ENCODE data around the gene EHBP1. TPM values are rescaled to one million over a fixed set of nuclear protein-coding genes. Genes with fewer than 3 reads are reported as not detected.
A peak's percentile ranks its signal among the peaks of the same experiment; 100 is the strongest.

The EHBP1 gene
- total RNA-seq, 2 donors from 2014 or later: 22.4 to 22.9 TPM

- H3K9me3 ChIP-seq: no peaks in the 10 kb centered on the region
- no peaks in the 10 kb centered on the region for H3K36me3 ChIP-seq
- H3K27me3 ChIP-seq: no peaks in the 10 kb centered on the region
- TF ChIP-seq CTCF (IDR thresholded peaks at IDR 0.05): no peak
- peak overlapping the region in 1 of 2 donors; percentile 44 for H3K27ac ChIP-seq
- no peak for DNase-seq (ENCODE audit: low spot score)
- H3K4me1 ChIP-seq: peaks cover 0 to 13% of the 10 kb centered on the region in 2 donors
- H3K4me3 ChIP-seq: no peak overlapping the region
Observed at GRCh38 chr2:62826953-62827675, 121.6 kb downstream of the EHBP1 start.

GRCh38 chr2:62831729-62832128, 126.2 kb downstream of the EHBP1 start:
- Histone ChIP-seq H3K36me3 (peaks cover 16% of the 10 kb centered on the region), H3K27me3 (no peaks in the 10 kb centered on the region), H3K4me1 (no peaks in the 10 kb centered on the region), H3K27ac (no peak overlapping the region), H3K9me3 (peaks cover 0 to 7% of the 10 kb centered on the region in 2 donors), H3K4me3 (no peak overlapping the region)
- TF ChIP-seq CTCF (IDR thresholded peaks at IDR 0.05): no peak
- no peak for DNase-seq (ENCODE audit: low spot score)

GRCh38 chr2:62844311-62845090, 139.0 kb downstream of the EHBP1 start:
- no peak overlapping the region for H3K4me3 ChIP-seq
- H3K27ac ChIP-seq: no peak overlapping the region
- no peak for TF ChIP-seq CTCF (IDR thresholded peaks at IDR 0.05)
- DNase-seq (ENCODE audit: low spot score): no peak
- H3K27me3 ChIP-seq: no peaks in the 10 kb centered on the region
- H3K4me1 ChIP-seq: no peaks in the 10 kb centered on the region
- no peaks in the 10 kb centered on the region for H3K36me3 ChIP-seq
- H3K9me3 ChIP-seq: peaks cover 0 to 19% of the 10 kb centered on the region in 2 donors

GRCh38 chr2:62845256-62845655, 139.7 kb downstream of the EHBP1 start:
- TF ChIP-seq CTCF (IDR thresholded peaks at IDR 0.05): no peak
- Histone ChIP-seq H3K9me3 (peaks cover 0 to 19% of the 10 kb centered on the region in 2 donors), H3K27me3 (no peaks in the 10 kb centered on the region), H3K4me1 (no peaks in the 10 kb centered on the region), H3K36me3 (no peaks in the 10 kb centered on the region), H3K27ac (no peak overlapping the region), H3K4me3 (no peak overlapping the region)
- no peak for DNase-seq (ENCODE audit: low spot score)

GRCh38 chr2:62852254-62852653, 146.7 kb downstream of the EHBP1 start:
- H3K36me3 ChIP-seq: no peaks in the 10 kb centered on the region
- no peak for DNase-seq (ENCODE audit: low spot score)
- H3K4me3 ChIP-seq: no peak overlapping the region
- no peak overlapping the region for H3K27ac ChIP-seq
- no peak for TF ChIP-seq CTCF (IDR thresholded peaks at IDR 0.05)
- H3K9me3 ChIP-seq: no peaks in the 10 kb centered on the region
- H3K4me1 ChIP-seq: no peaks in the 10 kb centered on the region
- H3K27me3 ChIP-seq: no peaks in the 10 kb centered on the region

All from right atrium auricular region (tissue), 2 donors.